HEK293 (cell line): Measurements from ENCODE around the gene USP36.
A peak's percentile ranks its signal among the peaks of the same experiment; 100 is the strongest.

Experiments used
- FEZF1 ChIP-seq: fragments of 450-650 bp; formaldehyde crosslinking; IDR thresholded peaks from 2 replicates; pipeline ENCODE4 v1.5.1; 2016; ENCODE audit warnings: missing biosample characterization, missing genetic modification characterization
- GLIS2 ChIP-seq: fragments of 450-650 bp; formaldehyde crosslinking; IDR thresholded peaks from 2 replicates; pipeline ENCODE4 v1.5.1; 2016; ENCODE audit warnings: missing biosample characterization, missing genetic modification characterization
- YY1 ChIP-seq: fragments of 450-650 bp; formaldehyde crosslinking; IDR thresholded peaks from 2 replicates; pipeline ENCODE4 v1.5.1; 2018; ENCODE audit warnings: missing biosample characterization, missing genetic modification characterization
- ZBTB6 ChIP-seq: fragments of 450-650 bp; formaldehyde crosslinking; IDR thresholded peaks from 2 replicates; pipeline ENCODE4 v1.5.1; 2017; ENCODE audit warnings: missing biosample characterization, missing genetic modification characterization
- ZBTB8A ChIP-seq: fragments of 450-650 bp; formaldehyde crosslinking; IDR thresholded peaks from 2 replicates; pipeline ENCODE4 v1.5.1; 2016; ENCODE audit warnings: missing biosample characterization, missing genetic modification characterization
- ZFP37 ChIP-seq: fragments of 450-650 bp; formaldehyde crosslinking; IDR thresholded peaks from 2 replicates; pipeline ENCODE4 v1.5.1; 2016; ENCODE audit warnings: missing biosample characterization, missing genetic modification characterization
- ZNF174 ChIP-seq: fragments of 450-650 bp; formaldehyde crosslinking; IDR thresholded peaks from 2 replicates; pipeline ENCODE4 v1.5.0; 2017; ENCODE audit warnings: missing biosample characterization, mild to moderate bottlenecking, missing genetic modification characterization
- ZNF175 ChIP-seq: fragments of 450-650 bp; formaldehyde crosslinking; IDR thresholded peaks from 2 replicates; pipeline ENCODE4 v1.5.1; 2016; ENCODE audit warnings: missing biosample characterization, missing genetic modification characterization
- ZNF19 ChIP-seq: fragments of 450-650 bp; formaldehyde crosslinking; IDR thresholded peaks from 2 replicates; pipeline ENCODE4; 2016; ENCODE audit warnings: missing biosample characterization, missing genetic modification characterization, low read depth
- ZNF2 ChIP-seq: fragments of 450-650 bp; formaldehyde crosslinking; IDR thresholded peaks from 2 replicates; pipeline ENCODE4 v1.5.1; 2016; ENCODE audit warnings: missing biosample characterization, missing genetic modification characterization
- ZNF202 ChIP-seq: fragments of 450-650 bp; formaldehyde crosslinking; IDR thresholded peaks from 2 replicates; pipeline ENCODE4 v1.5.1; 2016; ENCODE audit warnings: missing biosample characterization, missing genetic modification characterization, borderline replicate concordance
- ZNF48 ChIP-seq: fragments of 450-650 bp; formaldehyde crosslinking; IDR thresholded peaks from 2 replicates; pipeline ENCODE4 v1.5.1; 2016; ENCODE audit warnings: missing biosample characterization, missing genetic modification characterization
- ZNF510 ChIP-seq: fragments of 450-650 bp; formaldehyde crosslinking; IDR thresholded peaks from 2 replicates; pipeline ENCODE4 v1.5.1; 2018; ENCODE audit warnings: mild to moderate bottlenecking, missing genetic modification characterization, missing biosample characterization; ENCODE audit not compliant: insufficient replicate concordance
- ZNF596 ChIP-seq: fragments of 450-650 bp; IDR thresholded peaks from 2 replicates; pipeline ENCODE4 v1.5.0; 2018; ENCODE audit warnings: missing biosample characterization, mild to moderate bottlenecking, missing genetic modification characterization, moderate library complexity
- ZNF600 ChIP-seq: fragments of 450-650 bp; formaldehyde crosslinking; IDR thresholded peaks from 2 replicates; pipeline ENCODE4 v1.5.1; 2016; ENCODE audit warnings: missing biosample characterization, missing genetic modification characterization
- ZNF610 ChIP-seq: fragments of 450-650 bp; formaldehyde crosslinking; IDR thresholded peaks from 2 replicates; pipeline ENCODE4 v1.5.1; 2016; ENCODE audit warnings: missing biosample characterization, missing genetic modification characterization, borderline replicate concordance
- ZNF623 ChIP-seq: fragments of 450-650 bp; formaldehyde crosslinking; IDR thresholded peaks from 2 replicates; pipeline ENCODE4 v1.5.1; 2016; ENCODE audit warnings: missing biosample characterization, missing genetic modification characterization
- ZNF624 ChIP-seq: fragments of 450-650 bp; formaldehyde crosslinking; IDR thresholded peaks from 2 replicates; pipeline ENCODE4 v1.5.1; 2017; ENCODE audit warnings: missing biosample characterization, missing genetic modification characterization
- ZNF658 ChIP-seq: fragments of 450-650 bp; formaldehyde crosslinking; IDR thresholded peaks from 2 replicates; pipeline ENCODE4; 2016; ENCODE audit warnings: missing biosample characterization, missing genetic modification characterization
- ZNF677 ChIP-seq: fragments of 450-650 bp; IDR thresholded peaks from 2 replicates; pipeline ENCODE4 v1.5.0; 2018; ENCODE audit warnings: missing biosample characterization, mild to moderate bottlenecking, missing genetic modification characterization, moderate library complexity
- ZNF704 ChIP-seq: fragments of 450-650 bp; formaldehyde crosslinking; IDR thresholded peaks from 2 replicates; pipeline ENCODE4 v1.5.1; 2016; ENCODE audit warnings: missing biosample characterization, missing genetic modification characterization
- ZNF707 ChIP-seq: fragments of 450-650 bp; formaldehyde crosslinking; IDR thresholded peaks from 2 replicates; pipeline ENCODE4 v1.5.1; 2016; ENCODE audit warnings: missing biosample characterization, missing genetic modification characterization
- ZNF776 ChIP-seq: fragments of 450-650 bp; formaldehyde crosslinking; IDR thresholded peaks from 2 replicates; pipeline ENCODE4 v1.5.0; 2017; ENCODE audit warnings: missing biosample characterization, missing genetic modification characterization, borderline replicate concordance
- ZNF791 ChIP-seq: fragments of 450-650 bp; formaldehyde crosslinking; IDR thresholded peaks from 2 replicates; pipeline ENCODE4 v1.5.1; 2016; ENCODE audit warnings: missing biosample characterization, missing genetic modification characterization
- TF ChIP-seq, protein P1 (sequence below): fragments of 450-650 bp; formaldehyde crosslinking; IDR thresholded peaks from 2 replicates; pipeline ENCODE4 v1.5.1; 2016; ENCODE audit warnings: missing biosample characterization, missing genetic modification characterization
- TF ChIP-seq, protein P2 (sequence below): fragments of 450-650 bp; formaldehyde crosslinking; IDR thresholded peaks from 2 replicates; pipeline ENCODE4 v1.5.1; 2017; ENCODE audit warnings: missing biosample characterization, missing genetic modification characterization
- TF ChIP-seq, protein P3 (sequence below): fragments of 450-650 bp; formaldehyde crosslinking; conservative IDR thresholded peaks from 2 replicates; pipeline ENCODE4 v1.5.1; 2016; ENCODE audit warnings: low read depth, missing biosample characterization, missing genetic modification characterization
- TF ChIP-seq, protein P4 (sequence below): fragments of 450-650 bp; formaldehyde crosslinking; IDR thresholded peaks from 2 replicates; pipeline ENCODE4 v1.5.1; 2017; ENCODE audit warnings: missing biosample characterization, mild to moderate bottlenecking, missing genetic modification characterization, moderate library complexity

The USP36 gene

DNA sequence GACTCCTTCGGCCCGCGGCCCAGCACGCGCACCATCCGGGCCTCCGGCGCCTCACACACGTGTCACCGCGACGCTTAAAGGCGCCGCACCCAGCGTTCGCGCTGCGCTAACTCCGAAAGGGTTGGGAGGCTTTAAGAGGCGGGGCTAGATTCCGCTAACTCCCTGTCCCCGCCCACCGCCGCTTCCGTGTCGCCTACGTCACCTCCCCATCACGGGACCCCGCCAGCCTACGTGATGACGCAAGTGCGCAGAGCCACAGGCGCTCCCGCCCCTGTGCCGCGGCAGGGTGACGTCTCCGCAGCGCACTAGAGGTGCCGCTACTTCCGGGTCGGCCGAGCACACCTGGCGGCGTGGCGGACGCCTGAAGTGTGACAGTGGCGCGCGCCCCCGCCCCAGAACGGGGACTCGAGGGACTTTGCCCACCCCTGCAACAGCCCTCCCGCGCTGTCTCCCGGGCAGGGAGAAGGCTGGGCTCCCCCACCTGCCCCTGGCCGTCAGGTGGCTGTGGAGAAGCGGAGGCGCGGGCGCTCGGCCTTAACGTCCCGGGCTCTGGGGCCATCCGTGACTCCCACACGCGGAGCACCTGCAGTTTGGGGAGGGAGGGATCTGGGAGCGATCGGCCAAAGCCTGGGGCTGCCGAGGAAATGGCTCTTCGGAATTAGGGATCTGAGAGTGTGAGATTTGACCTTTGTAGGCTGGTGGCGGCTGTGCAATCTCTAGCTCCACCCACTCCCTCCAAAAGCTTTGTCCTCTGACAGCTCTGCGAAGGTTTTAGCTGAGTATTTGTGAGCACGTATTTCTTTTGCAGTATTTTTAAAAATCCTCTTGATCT lies at the start of gene USP36 (continued):
- TF ChIP-seq, protein P1, sequence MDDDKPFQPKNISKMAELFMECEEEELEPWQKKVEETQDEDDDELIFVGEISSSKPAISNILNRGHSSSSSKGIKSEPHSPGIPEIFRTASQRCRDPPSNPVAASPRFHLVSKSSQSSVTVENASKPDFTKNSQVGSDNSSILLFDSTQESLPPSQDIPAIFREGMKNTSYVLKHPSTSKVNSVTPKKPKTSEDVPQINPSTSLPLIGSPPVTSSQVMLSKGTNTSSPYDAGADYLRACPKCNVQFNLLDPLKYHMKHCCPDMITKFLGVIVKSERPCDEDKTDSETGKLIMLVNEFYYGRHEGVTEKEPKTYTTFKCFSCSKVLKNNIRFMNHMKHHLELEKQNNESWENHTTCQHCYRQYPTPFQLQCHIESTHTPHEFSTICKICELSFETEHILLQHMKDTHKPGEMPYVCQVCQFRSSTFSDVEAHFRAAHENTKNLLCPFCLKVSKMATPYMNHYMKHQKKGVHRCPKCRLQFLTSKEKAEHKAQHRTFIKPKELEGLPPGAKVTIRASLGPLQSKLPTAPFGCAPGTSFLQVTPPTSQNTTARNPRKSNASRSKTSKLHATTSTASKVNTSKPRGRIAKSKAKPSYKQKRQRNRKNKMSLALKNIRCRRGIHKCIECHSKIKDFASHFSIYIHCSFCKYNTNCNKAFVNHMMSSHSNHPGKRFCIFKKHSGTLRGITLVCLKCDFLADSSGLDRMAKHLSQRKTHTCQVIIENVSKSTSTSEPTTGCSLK: no peak
- TF ChIP-seq ZNF48 (tag by site-specific recombination) (no peak), ZNF19 (tag by site-specific recombination) (no peak), ZNF624 (no peak), ZNF776 (tag by site-specific recombination) (no peak), ZNF707 (tag by site-specific recombination) (no peak), FEZF1 (tag by site-specific recombination) (no peak), ZBTB6 (no peak), ZNF175 (no peak), ZNF2 (peak; percentile 89; the same call in 1 of the 2 replicates), ZNF791 (tag by site-specific recombination) (no peak), ZNF202 (no peak), ZNF677 (tag by site-specific recombination) (no peak), ZNF610 (tag by site-specific recombination) (0 out of 2 replicates have a peak, but pooled peaks have one; percentile 45), ZNF510 (tag by site-specific recombination) (no peak), ZNF623 (tag by site-specific recombination) (no peak), ZNF596 (tag by site-specific recombination) (no peak), ZFP37 (peak; percentile 79; the same call in 1 of the 2 replicates), ZBTB8A (tag by site-specific recombination) (peak; percentile 65), ZNF658 (tag by site-specific recombination) (no peak), ZNF704 (tag by site-specific recombination) (0 out of 2 replicates have a peak, but pooled peaks have one; percentile 42), GLIS2 (tag by site-specific recombination) (peak; percentile 86), ZNF600 (peak; percentile 91), ZNF174 (tag by site-specific recombination) (no peak), YY1 (tag by site-specific recombination) (no peak; the same call in 1 of the 2 replicates)
- TF ChIP-seq, protein P2, sequence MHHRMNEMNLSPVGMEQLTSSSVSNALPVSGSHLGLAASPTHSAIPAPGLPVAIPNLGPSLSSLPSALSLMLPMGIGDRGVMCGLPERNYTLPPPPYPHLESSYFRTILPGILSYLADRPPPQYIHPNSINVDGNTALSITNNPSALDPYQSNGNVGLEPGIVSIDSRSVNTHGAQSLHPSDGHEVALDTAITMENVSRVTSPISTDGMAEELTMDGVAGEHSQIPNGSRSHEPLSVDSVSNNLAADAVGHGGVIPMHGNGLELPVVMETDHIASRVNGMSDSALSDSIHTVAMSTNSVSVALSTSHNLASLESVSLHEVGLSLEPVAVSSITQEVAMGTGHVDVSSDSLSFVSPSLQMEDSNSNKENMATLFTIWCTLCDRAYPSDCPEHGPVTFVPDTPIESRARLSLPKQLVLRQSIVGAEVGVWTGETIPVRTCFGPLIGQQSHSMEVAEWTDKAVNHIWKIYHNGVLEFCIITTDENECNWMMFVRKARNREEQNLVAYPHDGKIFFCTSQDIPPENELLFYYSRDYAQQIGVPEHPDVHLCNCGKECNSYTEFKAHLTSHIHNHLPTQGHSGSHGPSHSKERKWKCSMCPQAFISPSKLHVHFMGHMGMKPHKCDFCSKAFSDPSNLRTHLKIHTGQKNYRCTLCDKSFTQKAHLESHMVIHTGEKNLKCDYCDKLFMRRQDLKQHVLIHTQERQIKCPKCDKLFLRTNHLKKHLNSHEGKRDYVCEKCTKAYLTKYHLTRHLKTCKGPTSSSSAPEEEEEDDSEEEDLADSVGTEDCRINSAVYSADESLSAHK (tag by site-specific recombination): 0 out of 2 replicates have a peak, but pooled peaks have one; percentile 47
- TF ChIP-seq, protein P3, sequence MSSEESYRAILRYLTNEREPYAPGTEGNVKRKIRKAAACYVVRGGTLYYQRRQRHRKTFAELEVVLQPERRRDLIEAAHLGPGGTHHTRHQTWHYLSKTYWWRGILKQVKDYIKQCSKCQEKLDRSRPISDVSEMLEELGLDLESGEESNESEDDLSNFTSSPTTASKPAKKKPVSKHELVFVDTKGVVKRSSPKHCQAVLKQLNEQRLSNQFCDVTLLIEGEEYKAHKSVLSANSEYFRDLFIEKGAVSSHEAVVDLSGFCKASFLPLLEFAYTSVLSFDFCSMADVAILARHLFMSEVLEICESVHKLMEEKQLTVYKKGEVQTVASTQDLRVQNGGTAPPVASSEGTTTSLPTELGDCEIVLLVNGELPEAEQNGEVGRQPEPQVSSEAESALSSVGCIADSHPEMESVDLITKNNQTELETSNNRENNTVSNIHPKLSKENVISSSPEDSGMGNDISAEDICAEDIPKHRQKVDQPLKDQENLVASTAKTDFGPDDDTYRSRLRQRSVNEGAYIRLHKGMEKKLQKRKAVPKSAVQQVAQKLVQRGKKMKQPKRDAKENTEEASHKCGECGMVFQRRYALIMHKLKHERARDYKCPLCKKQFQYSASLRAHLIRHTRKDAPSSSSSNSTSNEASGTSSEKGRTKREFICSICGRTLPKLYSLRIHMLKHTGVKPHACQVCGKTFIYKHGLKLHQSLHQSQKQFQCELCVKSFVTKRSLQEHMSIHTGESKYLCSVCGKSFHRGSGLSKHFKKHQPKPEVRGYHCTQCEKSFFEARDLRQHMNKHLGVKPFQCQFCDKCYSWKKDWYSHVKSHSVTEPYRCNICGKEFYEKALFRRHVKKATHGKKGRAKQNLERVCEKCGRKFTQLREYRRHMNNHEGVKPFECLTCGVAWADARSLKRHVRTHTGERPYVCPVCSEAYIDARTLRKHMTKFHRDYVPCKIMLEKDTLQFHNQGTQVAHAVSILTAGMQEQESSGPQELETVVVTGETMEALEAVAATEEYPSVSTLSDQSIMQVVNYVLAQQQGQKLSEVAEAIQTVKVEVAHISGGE (tag by site-specific recombination): peak; percentile 79
- TF ChIP-seq, protein P4, sequence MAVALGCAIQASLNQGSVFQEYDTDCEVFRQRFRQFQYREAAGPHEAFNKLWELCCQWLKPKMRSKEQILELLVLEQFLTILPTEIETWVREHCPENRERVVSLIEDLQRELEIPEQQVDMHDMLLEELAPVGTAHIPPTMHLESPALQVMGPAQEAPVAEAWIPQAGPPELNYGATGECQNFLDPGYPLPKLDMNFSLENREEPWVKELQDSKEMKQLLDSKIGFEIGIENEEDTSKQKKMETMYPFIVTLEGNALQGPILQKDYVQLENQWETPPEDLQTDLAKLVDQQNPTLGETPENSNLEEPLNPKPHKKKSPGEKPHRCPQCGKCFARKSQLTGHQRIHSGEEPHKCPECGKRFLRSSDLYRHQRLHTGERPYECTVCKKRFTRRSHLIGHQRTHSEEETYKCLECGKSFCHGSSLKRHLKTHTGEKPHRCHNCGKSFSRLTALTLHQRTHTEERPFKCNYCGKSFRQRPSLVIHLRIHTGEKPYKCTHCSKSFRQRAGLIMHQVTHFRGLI: no peak
